A673 (cell line): Measurements from ENCODE around the gene AK2.

Experiments
- EZH2 ChIP-seq: fragments of 200-600 bp; sonication (generic); IDR thresholded peaks from 2 replicates; pipeline ENCODE4 v1.6.1; 2017; ENCODE audit warnings: borderline replicate concordance, low read depth, mild to moderate bottlenecking, mixed read lengths, antibody characterized with exemption, low read length; ENCODE audit not compliant: poor library complexity, severe bottlenecking
- TF ChIP-seq, protein P1 (sequence below): fragments of 300-800, 200-600 bp; sonication (generic); conservative IDR thresholded peaks from 2 replicates; pipeline ENCODE4 v1.5.1; 2017; ENCODE audit warnings: low read depth, mild to moderate bottlenecking, antibody characterized with exemption, low read length, moderate library complexity, mixed read lengths

DNA sequence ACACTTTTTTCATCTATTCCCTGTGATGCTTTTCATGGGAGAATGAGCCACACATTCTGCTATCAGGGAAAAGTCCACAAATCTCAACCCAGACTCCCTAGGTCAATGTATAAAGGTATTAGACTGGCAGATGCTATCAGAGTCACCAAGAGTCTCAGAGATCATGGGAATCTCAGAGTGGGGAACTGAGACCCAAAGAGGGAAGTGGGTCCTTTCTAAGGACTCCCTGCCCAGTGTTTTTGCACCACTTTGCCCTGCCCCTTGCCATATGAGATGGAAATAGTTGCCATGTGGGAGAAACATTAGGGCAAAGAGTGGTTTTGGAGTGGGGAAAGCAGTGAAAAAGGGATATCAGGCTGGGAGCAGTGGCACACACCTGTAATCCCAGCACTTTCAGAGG, 25.2 kb upstream of the AK2 start:
- TF ChIP-seq, protein P1, sequence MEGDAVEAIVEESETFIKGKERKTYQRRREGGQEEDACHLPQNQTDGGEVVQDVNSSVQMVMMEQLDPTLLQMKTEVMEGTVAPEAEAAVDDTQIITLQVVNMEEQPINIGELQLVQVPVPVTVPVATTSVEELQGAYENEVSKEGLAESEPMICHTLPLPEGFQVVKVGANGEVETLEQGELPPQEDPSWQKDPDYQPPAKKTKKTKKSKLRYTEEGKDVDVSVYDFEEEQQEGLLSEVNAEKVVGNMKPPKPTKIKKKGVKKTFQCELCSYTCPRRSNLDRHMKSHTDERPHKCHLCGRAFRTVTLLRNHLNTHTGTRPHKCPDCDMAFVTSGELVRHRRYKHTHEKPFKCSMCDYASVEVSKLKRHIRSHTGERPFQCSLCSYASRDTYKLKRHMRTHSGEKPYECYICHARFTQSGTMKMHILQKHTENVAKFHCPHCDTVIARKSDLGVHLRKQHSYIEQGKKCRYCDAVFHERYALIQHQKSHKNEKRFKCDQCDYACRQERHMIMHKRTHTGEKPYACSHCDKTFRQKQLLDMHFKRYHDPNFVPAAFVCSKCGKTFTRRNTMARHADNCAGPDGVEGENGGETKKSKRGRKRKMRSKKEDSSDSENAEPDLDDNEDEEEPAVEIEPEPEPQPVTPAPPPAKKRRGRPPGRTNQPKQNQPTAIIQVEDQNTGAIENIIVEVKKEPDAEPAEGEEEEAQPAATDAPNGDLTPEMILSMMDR: no peak
- no peak for TF ChIP-seq EZH2
